K562 (cell line): ENCODE data around the gene SND1. TPM values are rescaled to one million over a fixed set of nuclear protein-coding genes. Genes with fewer than 3 reads are reported as not detected.

Source experiments
- ATAC-seq: fragments of 200-7000 bp; cut with Tn5 transposase; 3 replicates; pipeline ENCODE4 v1.9.1; 2020; ENCODE audit warnings: moderate library complexity
- BruUV-seq: library from RNA; stranded (reverse); fragments of 400-500 nt; replicated peaks from 2 replicates; lab custom pipeline; 2021; lab: Mats Ljungman, UMichigan
- CTCF ChIA-PET: fragments of 300-600 bp; formaldehyde crosslinking; extraction: SDS; loops from one replicate; lab custom pipeline; 2021; ENCODE audit warnings: low intra/inter-chr PET ratio; lab: Yijun Ruan, JAX
- POLR2A ChIA-PET: fragments of 300-600, 350-650 bp; sonication (Branson Sonifier 250); formaldehyde crosslinking; extraction: SDS; loops from one replicate; lab custom pipeline; 2021; ENCODE audit warnings: antibody characterized with exemption, inconsistent platforms; lab: Yijun Ruan, JAX
- DNase-seq, 4 experiments: peaks; one replicate each; pipeline versions ENCODE4 v3.0.0 to v3.0.0-alpha.2; 2011 to 2018; ENCODE audit warnings: low spot score in 3 of 4, mixed read lengths in 3 of 4; ENCODE audit errors: extremely low read depth in 1 of 4
- FAIRE-seq: peaks from 2 replicates; lab custom pipeline; 2011; peaks lifted over from hg19 to GRCh38; lab: Jason Lieb, UNC
- H2AFZ ChIP-seq: 2 replicates; pipeline ENCODE4 v1.6.0; 2011; ENCODE audit warnings: low read depth, low read length, control low read depth, inconsistent platforms
- H3K27ac ChIP-seq: fragments of 200-600 bp; 3 replicates; pipeline ENCODE4 v1.8.0; 2011; ENCODE audit warnings: low read depth, mild to moderate bottlenecking, control low read depth, inconsistent platforms, low read length, moderate library complexity, mixed read lengths; ENCODE audit errors: extremely low read depth
- H3K27me3 ChIP-seq, 2 experiments: fragments of 300-600 bp in 1 of 2; 2 replicates in 1 of 2; 3 replicates in 1 of 2; pipeline versions ENCODE4 v1.6.0 to v1.8.0; 2011; ENCODE audit warnings: inconsistent platforms in 2 of 2, low read length in 2 of 2, mild to moderate bottlenecking in 1 of 2, mixed read lengths in 1 of 2, moderate library complexity in 1 of 2; ENCODE audit not compliant: control insufficient read depth in 2 of 2, insufficient read depth in 2 of 2
- H3K36me3 ChIP-seq: fragments of 300-600 bp; 3 replicates; pipeline ENCODE4 v1.8.0; 2011; ENCODE audit warnings: mild to moderate bottlenecking, low read length, inconsistent platforms; ENCODE audit not compliant: control insufficient read depth, insufficient read depth
- H3K4me1 ChIP-seq, 2 experiments: fragments of 200-600 bp in 1 of 2; replicated peaks in 1 of 2; 2 replicates in 1 of 2; 3 replicates in 1 of 2; pipeline versions ENCODE4 v1.5.1 to v1.8.0; 2011; ENCODE audit warnings: inconsistent platforms in 2 of 2, low read length in 2 of 2, mild to moderate bottlenecking in 1 of 2, mixed read lengths in 1 of 2, moderate library complexity in 1 of 2; ENCODE audit not compliant: control insufficient read depth in 2 of 2, insufficient read depth in 2 of 2
- H3K4me2 ChIP-seq: 2 replicates; pipeline ENCODE4 v1.6.1; 2011; ENCODE audit warnings: low read length, control low read depth, inconsistent platforms, mixed read lengths; ENCODE audit not compliant: insufficient read depth
- H3K4me3 ChIP-seq: fragments of 200-600 bp; sonication (generic), shearing (Covaris generic); 2 replicates; pipeline ENCODE4 v1.5.1; 2016; ENCODE audit warnings: control low read depth, inconsistent platforms
- H3K79me2 ChIP-seq: fragments of 200-600 bp; 3 replicates; pipeline ENCODE4 v1.8.0; 2011; ENCODE audit warnings: low read length, inconsistent platforms; ENCODE audit not compliant: control insufficient read depth, insufficient read depth
- H3K9ac ChIP-seq, 2 experiments: 2 replicates each; pipeline versions ENCODE4 v1.6.0 to v1.6.1; 2011; ENCODE audit warnings: low read depth in 2 of 2, low read length in 2 of 2, control low read depth in 1 of 2, inconsistent platforms in 1 of 2, mild to moderate bottlenecking in 1 of 2, mixed read lengths in 1 of 2; ENCODE audit not compliant: insufficient read depth in 1 of 2
- H3K9me1 ChIP-seq: one replicate; pipeline ENCODE4 v1.6.0; 2011; ENCODE audit warnings: inconsistent platforms, mild to moderate bottlenecking, low read length, moderate library complexity; ENCODE audit not compliant: control insufficient read depth, insufficient read depth
- H3K9me3 ChIP-seq: replicated peaks from 2 replicates; pipeline ENCODE4 v1.5.1; 2011; ENCODE audit warnings: low read depth, low read length, inconsistent platforms; ENCODE audit not compliant: control insufficient read depth, insufficient read depth
- H4K20me1 ChIP-seq: replicated peaks from 2 replicates; pipeline ENCODE4 v1.6.1; 2011; ENCODE audit warnings: low read length, inconsistent platforms, mixed read lengths; ENCODE audit not compliant: control insufficient read depth, insufficient read depth
- C11orf30 ChIP-seq: fragments of 450-650 bp; IDR thresholded peaks from 2 replicates; pipeline ENCODE4 v1.6.1; 2016; ENCODE audit warnings: low read depth, mild to moderate bottlenecking
- CBX5 ChIP-seq: IDR thresholded peaks from 2 replicates; pipeline ENCODE4 v1.6.1; 2014; ENCODE audit warnings: low read depth, borderline replicate concordance
- CEBPB ChIP-seq: fragments of 450-650 bp; IDR thresholded peaks from 2 replicates; pipeline ENCODE4 v1.6.1; 2016; ENCODE audit warnings: missing genetic modification characterization, missing compliant biosample characterization
- MAFG ChIP-seq: fragments of 450-650 bp; conservative IDR thresholded peaks from 2 replicates; pipeline ENCODE4 v1.6.1; 2016; ENCODE audit warnings: missing genetic modification characterization, missing compliant biosample characterization
- NCOA6 ChIP-seq: fragments of 450-650 bp; IDR thresholded peaks from 2 replicates; pipeline ENCODE4 v1.6.1; 2017; ENCODE audit warnings: mild to moderate bottlenecking
- NONO ChIP-seq, 2 experiments: fragments of 200-400 bp in 1 of 2; fragments of 450-650 bp in 1 of 2; formaldehyde crosslinking in 1 of 2; IDR thresholded peaks; 2 replicates each; pipeline ENCODE4 v1.6.1; 2017; ENCODE audit warnings: low read depth in 2 of 2, mild to moderate bottlenecking in 2 of 2, moderate library complexity in 2 of 2, low read length in 1 of 2
- POLR2H ChIP-seq: IDR thresholded peaks from 2 replicates; pipeline ENCODE4 v1.6.1; 2016; ENCODE audit warnings: missing genetic modification characterization, low read depth, mild to moderate bottlenecking, control low read depth, missing compliant biosample characterization, moderate library complexity
- RBM22 ChIP-seq: fragments of 200-400 bp; formaldehyde crosslinking; IDR thresholded peaks from 2 replicates; pipeline ENCODE4 v1.6.1; 2018; ENCODE audit warnings: low read length, low read depth; ENCODE audit not compliant: poor library complexity, severe bottlenecking
- ZBED1 ChIP-seq: IDR thresholded peaks from 2 replicates; pipeline ENCODE4 v1.6.1; 2014
- ZNF134 ChIP-seq: fragments of 250-450 bp; sonication (Bioruptor Pico); conservative IDR thresholded peaks from 2 replicates; pipeline ENCODE4 v1.4.0; 2020
- ZNF316 ChIP-seq: fragments of 450-650 bp; IDR thresholded peaks from 2 replicates; pipeline ENCODE4 v1.6.1; 2016
- ZSCAN29 ChIP-seq: fragments of 450-650 bp; IDR thresholded peaks from 2 replicates; pipeline ENCODE4 v1.6.1; 2017
- ZSCAN32 ChIP-seq: fragments of 450-650 bp; formaldehyde crosslinking; IDR thresholded peaks from 2 replicates; pipeline ENCODE4 v1.4.0; 2020; ENCODE audit warnings: mild to moderate bottlenecking, moderate library complexity
- WGBS: fragments of 100-300 bp; shearing (Covaris generic); methylation state at CpG from one replicate; pipeline ENCODE4 v1.1.6; 2016; ENCODE audit warnings: low coverage, mixed read lengths; ENCODE audit not compliant: insufficient coverage; ENCODE audit errors: missing lambda C conversion rate; 5-methylcytosine and 5-hydroxymethylcytosine counted together
- in situ Hi-C: fragments of 300-500 bp; cut with MboI; formaldehyde crosslinking; loops from 4 replicates; pipeline ENCODE4 v1.15.0; 2018; ENCODE audit warnings: inconsistent platforms, mixed read lengths
- intact Hi-C: fragments of 100-400 bp; cut with micrococcal nuclease; formaldehyde crosslinking; loops from 2 replicates; pipeline ENCODE4 v1.14.2; 2022
- polyA plus RNA-seq, 8 experiments: library from polyadenylated mRNA; depleted of rRNA in 4 of 8; stranded (reverse) in 5 of 8; unstranded in 3 of 8; fragments of >200 nt; fragmentation: Nextera tagmentation in 2 of 8; fragmentation: Illumina TruSeq in 1 of 8; extraction: Ambion mirVana in 2 of 8; extraction: Trizol in 1 of 8; gene quantifications; 2 replicates each; pipeline versions ENCODE4 v1.2.1 to v1.2.3, GENCODE V29; 2011 to 2014; ENCODE audit warnings: inconsistent platforms in 1 of 8, missing spikeins in 1 of 8
- total RNA-seq, 7 experiments: library from RNA; depleted of rRNA in 6 of 7; stranded (reverse); fragments of >200 nt in 6 of 7; fragmentation: Illumina TruSeq in 2 of 7; extraction: Trizol in 2 of 7; gene quantifications; 2 replicates each; pipeline versions ENCODE4 v1.2.1 to v1.2.3, GENCODE V29; 2011 to 2021; ENCODE audit warnings: low replicate concordance in 1 of 7

SND1 gene
- total and polyA plus RNA-seq, 9 of the 15 experiments (the other 6 are each of a cell fraction or from before 2014, with no cell fraction given) = 46.5 to 307 (median 191) TPM

DNA sequence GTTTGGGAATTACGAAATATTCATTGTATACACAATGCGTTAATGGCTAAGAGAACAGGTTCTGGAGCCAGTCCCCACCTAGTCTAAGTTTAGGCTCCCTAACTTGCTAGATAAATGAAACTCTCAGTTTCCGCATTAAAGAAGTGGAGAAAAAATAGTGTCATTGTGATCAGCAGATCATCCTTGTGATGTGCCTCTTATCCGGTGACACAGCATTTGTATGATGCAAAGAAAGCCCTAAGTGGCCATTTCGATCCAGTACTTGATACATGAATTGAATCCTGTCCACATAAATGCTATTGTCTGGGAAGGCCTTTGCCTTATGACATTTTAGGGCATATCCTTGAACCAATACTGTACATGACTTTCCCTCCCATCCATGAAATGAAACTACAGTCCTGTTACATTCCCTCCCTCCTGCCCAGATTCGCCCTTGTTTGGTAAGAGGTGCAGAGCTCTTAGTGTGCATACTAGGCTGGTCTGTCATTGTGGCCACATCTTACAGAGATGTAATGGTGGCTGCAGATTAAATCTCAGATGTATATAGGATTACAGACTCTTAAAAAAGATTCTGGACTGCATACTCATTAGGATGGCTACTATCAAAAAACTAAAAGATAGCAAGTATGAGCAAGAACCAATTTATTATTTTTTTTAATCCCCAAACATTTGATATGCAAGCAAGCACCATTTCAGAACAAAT is 298.4 kb downstream of the SND1 start:
- Histone ChIP-seq H3K4me3 (no peak overlapping the region), H3K27me3 (no peaks in the 10 kb centered on the region), H3K79me2 (no peaks in the 10 kb centered on the region; the same call in 2 of the 3 replicates), H3K27ac (no peak overlapping the region), H3K4me2 (no peak overlapping the region), H2AFZ (no peak overlapping the region), H3K4me1 (peaks cover 0 to 8% of the 10 kb centered on the region in 2 experiments; a peak in 2 of 5 replicates), H3K9me3 (no peaks in the 10 kb centered on the region), H3K9ac (no peak overlapping the region), H3K9me1 (no peaks in the 10 kb centered on the region), H3K36me3 (peaks cover 84% of the 10 kb centered on the region), H4K20me1 (peaks cover 10% of the 10 kb centered on the region; the same call in 1 of the 2 replicates)
- no TSS peak for BruUV-seq
- in situ Hi-C loops = no loop called here
- no peak for ATAC-seq
- 92% methylated on average over 6 of the region's 6 CpGs for WGBS
- POLR2A ChIA-PET = interaction anchor here (1.1 to 1.2 kb wide), 2 partner anchors 16 to 33 kb away, joined by 3 to 4 read pairs; no protein-coding TSS in a partner anchor
- no peak for DNase-seq
- intact Hi-C loops = loop anchor here (10.0 kb wide), 1 partner anchor 254 kb away; no protein-coding TSS in a partner anchor
- CTCF ChIA-PET = no interaction called here
- no peak for FAIRE-seq
- TF ChIP-seq NONO (IDR thresholded peaks at IDR 0.05; ENCODE audit: low read depth in 2 of 2, low read length in 1 of 2) = no peak
- peak; percentile 39; the same call in 1 of the 2 replicates for TF ChIP-seq C11orf30
- no peak for TF ChIP-seq ZNF134
- TF ChIP-seq CEBPB (tag) = peak; percentile 60
- 0 out of 2 replicates have a peak, but pooled peaks have one; percentile 44 for TF ChIP-seq ZNF316
- peak; percentile 67; the same call in 1 of the 2 replicates for TF ChIP-seq MAFG
- TF ChIP-seq ZSCAN29 = no peak
- no peak for TF ChIP-seq POLR2H (tag)
- no peak for TF ChIP-seq CBX5
- no peak for TF ChIP-seq ZBED1
- TF ChIP-seq RBM22 = peak; percentile 10
- TF ChIP-seq NCOA6 = no peak
- no peak for TF ChIP-seq ZSCAN32
